B cell (primary cell): Measurements from ENCODE around the gene CAMTA1.

Experiments
- CTCF ChIP-seq: fragments of 200-600 bp; IDR thresholded peaks from one replicate; pipeline ENCODE4 v1.8.0; 2022; ENCODE audit warnings: antibody characterized with exemption, mild to moderate bottlenecking
- EZH2 ChIP-seq: IDR thresholded peaks from 2 replicates; pipeline ENCODE4 v1.6.1; 2012; ENCODE audit warnings: borderline replicate concordance, low read depth, mild to moderate bottlenecking, moderate library complexity, low read length; ENCODE audit not compliant: insufficient read depth, poor library complexity, severe bottlenecking

GRCh38 chr1:6962478-6962995 is 177.3 kb downstream of the CAMTA1 start:
- no peak for TF ChIP-seq CTCF
- TF ChIP-seq EZH2, result no peak
